ENCODE results near the gene RUNX3.

RUNX3 gene

DNA sequence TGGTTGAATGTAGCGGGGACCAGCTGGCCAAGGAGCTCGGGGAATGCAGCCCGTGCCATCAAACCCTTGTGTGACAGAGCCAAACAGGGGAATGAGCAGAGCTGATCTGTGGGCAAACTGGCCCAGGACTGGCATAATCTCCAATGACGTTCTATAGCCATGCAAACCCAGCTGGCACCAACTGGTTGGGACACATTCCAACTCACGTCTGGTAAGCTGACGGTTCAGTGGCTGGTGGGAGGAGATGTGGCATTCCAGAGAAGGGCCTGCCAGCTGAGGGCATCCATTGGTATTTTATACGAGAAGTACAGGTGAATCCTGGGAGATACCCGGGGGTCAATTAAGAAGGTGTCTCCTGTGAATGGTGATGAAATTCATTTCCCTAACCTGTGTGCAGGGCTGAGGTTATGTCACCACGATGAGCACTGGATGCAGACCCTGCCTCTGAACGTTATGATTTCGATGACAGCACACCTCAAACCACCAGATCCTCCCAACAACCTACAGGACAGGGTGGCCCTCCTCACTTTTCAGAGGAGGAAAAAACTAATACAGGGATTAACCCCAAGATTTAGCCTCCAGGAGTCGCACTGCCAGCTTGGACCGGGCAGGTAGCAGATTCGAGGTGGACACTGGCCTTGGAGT is 39.0 kb upstream of the RUNX3 start:
- no peak overlapping the region for H3K27ac ChIP-seq (ENCODE audit: low read depth, low read length)
- no peaks in the 10 kb centered on the region for H3F3A ChIP-seq (ENCODE audit: control insufficient read depth, insufficient read depth)
- no peak for TF ChIP-seq EZH2phosphoT487 (IDR thresholded peaks at IDR 0.05; ENCODE audit: borderline replicate concordance, low read length)
- TF ChIP-seq, protein P1, sequence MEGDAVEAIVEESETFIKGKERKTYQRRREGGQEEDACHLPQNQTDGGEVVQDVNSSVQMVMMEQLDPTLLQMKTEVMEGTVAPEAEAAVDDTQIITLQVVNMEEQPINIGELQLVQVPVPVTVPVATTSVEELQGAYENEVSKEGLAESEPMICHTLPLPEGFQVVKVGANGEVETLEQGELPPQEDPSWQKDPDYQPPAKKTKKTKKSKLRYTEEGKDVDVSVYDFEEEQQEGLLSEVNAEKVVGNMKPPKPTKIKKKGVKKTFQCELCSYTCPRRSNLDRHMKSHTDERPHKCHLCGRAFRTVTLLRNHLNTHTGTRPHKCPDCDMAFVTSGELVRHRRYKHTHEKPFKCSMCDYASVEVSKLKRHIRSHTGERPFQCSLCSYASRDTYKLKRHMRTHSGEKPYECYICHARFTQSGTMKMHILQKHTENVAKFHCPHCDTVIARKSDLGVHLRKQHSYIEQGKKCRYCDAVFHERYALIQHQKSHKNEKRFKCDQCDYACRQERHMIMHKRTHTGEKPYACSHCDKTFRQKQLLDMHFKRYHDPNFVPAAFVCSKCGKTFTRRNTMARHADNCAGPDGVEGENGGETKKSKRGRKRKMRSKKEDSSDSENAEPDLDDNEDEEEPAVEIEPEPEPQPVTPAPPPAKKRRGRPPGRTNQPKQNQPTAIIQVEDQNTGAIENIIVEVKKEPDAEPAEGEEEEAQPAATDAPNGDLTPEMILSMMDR (IDR thresholded peaks at IDR 0.05; ENCODE audit: low read depth, low read length, poor library complexity, severe bottlenecking), result no peak
- no peaks in the 10 kb centered on the region for H3K9me3 ChIP-seq (ENCODE audit: control insufficient read depth, insufficient read depth, low read length)
- H3K9me2 ChIP-seq (replicated peaks; ENCODE audit: control insufficient read depth, low read length), result no peaks in the 10 kb centered on the region
- no peaks in the 10 kb centered on the region for H3K36me3 ChIP-seq (ENCODE audit: control insufficient read depth, low read length)
- H3K27me3 ChIP-seq (ENCODE audit: control insufficient read depth, low read length), result no peaks in the 10 kb centered on the region
- H4K20me1 ChIP-seq (ENCODE audit: control insufficient read depth, insufficient read depth, low read depth, low read length), result no peaks in the 10 kb centered on the region; the same call in 1 of the 2 replicates
- H3K4me2 ChIP-seq (ENCODE audit: low read length), result no peak overlapping the region
- peaks cover 11% of the 10 kb centered on the region for H3K4me1 ChIP-seq (ENCODE audit: control insufficient read depth, low read length)
- H3K4me3 ChIP-seq (ENCODE audit: low read length), result no peak overlapping the region
- H3K79me2 ChIP-seq (ENCODE audit: control insufficient read depth, low read length), result no peaks in the 10 kb centered on the region

DNA sequence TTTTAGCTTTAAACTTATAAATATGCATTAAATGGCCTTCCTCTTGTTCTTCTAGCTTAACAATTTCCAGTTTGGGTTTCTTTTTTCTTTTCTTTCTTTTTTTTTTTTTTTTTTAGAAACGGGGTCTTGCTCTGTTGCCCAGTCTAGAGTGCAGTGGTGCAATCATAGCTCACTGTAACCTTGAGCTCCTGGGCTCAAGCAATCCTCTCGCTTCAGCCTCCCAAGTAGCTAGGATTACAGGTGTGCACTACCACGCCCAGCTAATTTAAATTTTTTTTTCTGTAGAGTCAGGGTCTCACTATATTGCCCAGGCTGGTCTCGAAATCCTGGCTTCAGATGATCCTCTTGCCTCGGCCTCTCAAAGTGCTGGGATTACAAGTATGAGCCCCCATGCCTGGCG is 37.9 kb upstream of the RUNX3 start:
- Histone ChIP-seq H3K4me2 (ENCODE audit: low read length) (no peak overlapping the region), H3K9me3 (ENCODE audit: control insufficient read depth, insufficient read depth, low read length) (no peaks in the 10 kb centered on the region), H3K4me1 (ENCODE audit: control insufficient read depth, low read length) (peaks cover 11% of the 10 kb centered on the region), H3K27ac (ENCODE audit: low read depth, low read length) (no peak overlapping the region), H4K20me1 (ENCODE audit: control insufficient read depth, insufficient read depth, low read depth, low read length) (no peaks in the 10 kb centered on the region; the same call in 1 of the 2 replicates), H3K27me3 (ENCODE audit: control insufficient read depth, low read length) (no peaks in the 10 kb centered on the region), H3K36me3 (ENCODE audit: control insufficient read depth, low read length) (no peaks in the 10 kb centered on the region), H3K9me2 (replicated peaks; ENCODE audit: control insufficient read depth, low read length) (no peaks in the 10 kb centered on the region), H3F3A (ENCODE audit: control insufficient read depth, insufficient read depth) (no peaks in the 10 kb centered on the region), H3K79me2 (ENCODE audit: control insufficient read depth, low read length) (no peaks in the 10 kb centered on the region), H3K4me3 (ENCODE audit: low read length) (no peak overlapping the region)
- TF ChIP-seq EZH2phosphoT487 (IDR thresholded peaks at IDR 0.05; ENCODE audit: borderline replicate concordance, low read length), result no peak
- TF ChIP-seq, protein P1 (IDR thresholded peaks at IDR 0.05; ENCODE audit: low read depth, low read length, poor library complexity, severe bottlenecking), result no peak

DNA sequence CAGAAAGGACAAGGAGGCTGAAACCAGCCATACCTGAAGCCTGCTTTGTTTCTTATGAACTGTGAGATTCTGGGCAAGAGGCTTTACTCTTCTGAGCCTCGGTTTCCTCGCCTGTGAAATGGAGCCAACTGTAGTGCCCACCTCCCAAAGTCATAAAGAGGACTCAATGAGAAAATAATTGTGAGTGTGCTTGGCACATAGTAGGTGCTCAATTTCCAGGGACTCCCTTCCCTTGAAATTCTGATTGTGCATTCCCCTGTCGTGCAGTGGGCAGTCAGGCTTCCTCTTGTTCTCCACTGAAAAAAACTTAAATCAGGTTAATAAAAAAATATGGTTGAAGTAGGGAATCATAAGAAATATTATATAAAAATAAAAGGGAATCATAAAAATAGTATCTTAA is 37.5 kb upstream of the RUNX3 start:
- Histone ChIP-seq H3K4me3 (ENCODE audit: low read length) (no peak overlapping the region), H3K4me1 (ENCODE audit: control insufficient read depth, low read length) (peaks cover 11% of the 10 kb centered on the region), H3K9me2 (replicated peaks; ENCODE audit: control insufficient read depth, low read length) (no peaks in the 10 kb centered on the region), H3K36me3 (ENCODE audit: control insufficient read depth, low read length) (no peaks in the 10 kb centered on the region), H3F3A (ENCODE audit: control insufficient read depth, insufficient read depth) (no peaks in the 10 kb centered on the region), H3K27me3 (ENCODE audit: control insufficient read depth, low read length) (no peaks in the 10 kb centered on the region), H3K4me2 (ENCODE audit: low read length) (no peak overlapping the region), H3K27ac (ENCODE audit: low read depth, low read length) (no peak overlapping the region), H3K79me2 (ENCODE audit: control insufficient read depth, low read length) (no peaks in the 10 kb centered on the region), H4K20me1 (ENCODE audit: control insufficient read depth, insufficient read depth, low read depth, low read length) (no peaks in the 10 kb centered on the region; the same call in 1 of the 2 replicates), H3K9me3 (ENCODE audit: control insufficient read depth, insufficient read depth, low read length) (no peaks in the 10 kb centered on the region)
- TF ChIP-seq, protein P1 (IDR thresholded peaks at IDR 0.05; ENCODE audit: low read depth, low read length, poor library complexity, severe bottlenecking), result no peak
- no peak for TF ChIP-seq EZH2phosphoT487 (IDR thresholded peaks at IDR 0.05; ENCODE audit: borderline replicate concordance, low read length)
